Fibroblast of the aortic adventitia (primary cell): Measurements from ENCODE around the gene ERAS. TPM values are rescaled to one million over a fixed set of nuclear protein-coding genes. Genes with fewer than 3 reads are reported as not detected.

Experiments used
- DNase-seq: peaks from one replicate; pipeline ENCODE4 v3.0.0-alpha.2; 2010; ENCODE audit warnings: low read depth
- H3K4me3 ChIP-seq: 2 replicates; pipeline ENCODE4 v1.5.1; 2011; ENCODE audit warnings: low read depth, mild to moderate bottlenecking, control low read depth, low read length, moderate library complexity
- CTCF ChIP-seq: IDR thresholded peaks from 2 replicates; pipeline ENCODE4 v1.5.1; 2011; ENCODE audit warnings: mild to moderate bottlenecking, low read length, control low read depth, inconsistent platforms; ENCODE audit not compliant: insufficient read depth
- total RNA-seq: library from RNA; depleted of rRNA; stranded (reverse); fragments of >200 nt; gene quantifications from 2 replicates; pipeline ENCODE4 v1.2.3, GENCODE V29; 2012; ENCODE audit warnings: low replicate concordance

The ERAS gene
- total RNA-seq, 1 donor = not detected

DNA sequence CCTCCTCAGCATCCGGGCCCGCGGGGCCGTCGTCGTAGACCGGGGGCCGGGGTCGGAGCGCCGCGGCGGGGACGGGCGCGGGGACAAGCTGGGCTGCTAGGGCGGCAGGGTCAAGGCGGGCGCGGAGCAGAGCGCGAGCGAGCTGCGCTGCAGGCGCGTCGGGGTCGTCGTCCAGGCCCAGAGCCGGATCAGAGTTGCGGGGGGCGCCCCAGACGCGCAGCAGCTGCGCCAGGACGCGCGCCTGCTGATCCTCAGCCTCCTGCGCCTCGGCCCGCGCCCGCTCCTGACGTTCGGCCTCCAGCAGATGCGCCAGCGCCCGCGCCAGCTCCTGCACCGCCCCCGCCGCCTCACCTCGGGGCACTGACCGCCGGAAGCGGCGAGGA, 5.6 kb downstream of the ERAS start:
- H3K4me3 ChIP-seq = no peak overlapping the region
- TF ChIP-seq CTCF = no peak
- no peak for DNase-seq

GRCh38 chrX:48833542-48834138, 7.3 kb downstream of the ERAS start:
- no peak for TF ChIP-seq CTCF
- peak; percentile 4 for DNase-seq
- H3K4me3 ChIP-seq = no peak overlapping the region

GRCh38 chrX:48834383-48834709, 8.0 kb downstream of the ERAS start:
- DNase-seq = no peak
- no peak overlapping the region for H3K4me3 ChIP-seq
- TF ChIP-seq CTCF = no peak

DNA sequence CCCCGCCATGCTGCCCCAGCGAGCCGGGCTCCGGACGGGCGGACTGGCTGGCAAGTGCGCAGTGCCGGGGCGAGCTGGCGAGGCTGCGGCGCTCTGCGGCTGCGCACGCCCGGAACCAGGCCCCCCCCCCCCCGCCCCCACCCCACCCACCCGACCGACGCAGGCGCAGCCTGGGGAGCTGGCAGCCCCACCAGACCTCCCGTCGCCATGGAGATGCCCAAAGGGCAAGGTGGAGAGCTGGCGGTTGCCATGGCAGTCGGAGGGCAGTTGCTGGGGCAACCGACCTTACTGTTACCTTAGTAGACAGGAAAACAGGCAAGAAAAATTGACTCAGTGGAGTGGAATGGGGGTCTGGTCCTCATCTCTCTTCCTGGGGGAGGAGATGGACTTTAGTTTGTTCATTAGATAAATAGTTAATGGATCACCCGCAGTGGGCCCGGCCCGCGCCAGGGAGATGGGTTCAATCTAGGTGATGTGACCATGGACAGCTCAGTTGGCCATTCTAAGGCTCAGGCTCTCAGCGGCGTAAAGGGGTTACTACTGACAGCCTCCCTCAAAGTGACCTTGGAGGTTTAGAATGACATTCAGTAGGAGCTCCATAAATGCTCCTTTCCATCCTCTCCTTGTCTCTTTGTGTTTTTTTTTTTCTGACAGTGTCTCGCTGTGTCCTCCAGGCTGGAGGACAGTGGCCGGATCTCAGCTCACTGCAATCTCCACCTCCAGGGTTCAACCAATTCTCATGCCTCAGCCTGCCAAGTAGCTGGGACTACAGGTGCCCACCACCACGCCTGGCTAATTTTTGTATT, 9.4 kb downstream of the ERAS start, which contains the start of gene PCSK1N:
Gene PCSK1N, minus strand, starts transcription at position 87 of the 806 bp plus-strand sequence. Its CDS starts 78 bp downstream, at position 9.
- DNase-seq = no peak
- H3K4me3 ChIP-seq = peak within 1 kb of the TSS; percentile 17
- no peak for TF ChIP-seq CTCF

- no peak for DNase-seq
- H3K4me3 ChIP-seq = no peak overlapping the region
- TF ChIP-seq CTCF = no peak
Measured at GRCh38 chrX:48839686-48840085, 13.4 kb downstream of the ERAS start.

DNA sequence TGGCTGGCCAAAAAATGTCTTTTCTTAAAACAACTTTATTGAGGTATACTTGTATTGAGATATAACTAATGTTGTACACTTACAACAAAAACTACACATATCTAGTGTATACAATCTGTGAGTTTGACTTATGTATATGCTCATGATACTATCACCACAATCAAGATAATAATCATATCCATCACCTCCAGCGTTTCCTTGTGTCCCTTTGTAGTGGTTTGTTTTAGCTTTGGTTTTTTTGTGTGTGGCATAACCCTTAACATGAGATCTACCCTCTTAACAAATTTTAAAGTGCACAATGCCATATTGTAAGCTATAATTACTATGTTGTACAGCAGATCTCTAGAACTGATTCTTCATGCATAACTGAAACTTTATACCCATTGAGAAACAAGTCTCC, 22.5 kb downstream of the ERAS start:
- no peak for TF ChIP-seq CTCF
- no peak for DNase-seq
- H3K4me3 ChIP-seq = no peak overlapping the region
